ENCODE data around the gene BEGAIN. TPM values are rescaled to one million over a fixed set of nuclear protein-coding genes. Genes with fewer than 3 reads are reported as not detected.

The BEGAIN gene
- total and polyA plus RNA-seq, 2 of the 8 experiments (the other 6 are each of a cell fraction or from before 2014, with no cell fraction given) = 2.9 to 3.0 TPM

DNA sequence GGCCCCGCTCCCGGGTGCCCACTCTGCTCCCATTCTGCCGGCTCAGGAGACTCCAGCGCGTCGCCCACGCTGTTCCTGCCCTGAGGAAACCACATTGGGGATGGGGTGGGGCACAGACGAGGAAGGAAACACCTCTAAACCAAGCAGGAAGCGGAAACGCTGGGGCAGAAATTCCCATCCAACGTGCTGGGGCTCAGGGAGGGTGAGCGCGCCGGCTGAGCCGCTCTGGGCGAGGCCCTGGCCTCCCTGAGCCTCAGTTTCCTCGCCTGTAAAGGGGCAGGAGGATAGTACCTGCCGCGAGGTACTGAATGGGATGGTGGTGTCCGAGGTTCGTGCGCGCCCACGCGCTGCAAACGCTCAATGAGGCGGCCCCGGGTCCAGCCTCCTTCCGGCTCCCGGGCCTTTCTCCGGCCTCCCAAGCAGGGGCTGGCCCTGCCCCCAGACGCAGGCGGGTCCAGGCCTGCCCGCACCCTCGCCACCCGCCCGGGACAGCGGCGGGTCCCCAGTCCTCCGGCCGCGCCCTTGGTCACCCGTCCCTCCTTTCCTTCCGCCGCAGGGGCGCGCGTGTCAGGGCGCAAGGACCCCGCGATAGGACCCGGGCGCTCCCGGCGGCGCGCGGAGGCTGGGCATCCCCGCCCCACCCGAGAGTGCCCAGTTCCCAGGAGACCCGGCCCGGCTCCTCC lies 673 bp downstream of the BEGAIN start:
- peaks cover 12% of the 10 kb centered on the region; the same call in 1 of the 2 replicates for H3K23me2 ChIP-seq (ENCODE audit: low read depth, low read length)
- H3K4me3 ChIP-seq (ENCODE audit: extremely low read depth in 1 of 4, insufficient read depth in 2 of 4, low read depth in 3 of 4, low read length in 4 of 4) = peak overlapping the region; percentile 28 to 70 (median 34)
- 0 out of 2 replicates have a peak overlapping the region, but pooled peaks have one; percentile 83 for H3K18ac ChIP-seq (ENCODE audit: extremely low read depth, low read length)
- H3K9me3 ChIP-seq (ENCODE audit: insufficient read depth in 2 of 2, low read depth in 1 of 2, low read length in 1 of 2) = no peaks in the 10 kb centered on the region
- H3K79me2 ChIP-seq (ENCODE audit: control insufficient read depth in 1 of 2, insufficient read depth in 2 of 2, low read length in 2 of 2) = no peaks in the 10 kb centered on the region
- no peak overlapping the region for H3K27ac ChIP-seq (ENCODE audit: low read depth, low read length)
- no peaks in the 10 kb centered on the region for H3K79me1 ChIP-seq (ENCODE audit: low read depth, low read length)
- H2BK12ac ChIP-seq (ENCODE audit: low read depth, low read length) = peak overlapping the region; percentile 19; the same call in 1 of the 2 replicates
- no peak overlapping the region for H2BK5ac ChIP-seq (ENCODE audit: low read depth, low read length)
- H3K4me2 ChIP-seq (ENCODE audit: insufficient read depth in 1 of 2, low read depth in 2 of 2, low read length in 2 of 2) = peak overlapping the region; percentile 76 to 77
- ChIA-PET POLR2A (ENCODE audit: partially characterized antibody) (no interaction called here), CTCF (ENCODE audit: partially characterized antibody) (interaction anchor here (1.1 kb wide), 1 partner anchor 16 kb away, joined by 3 read pairs; no protein-coding TSS in a partner anchor)
- no peak overlapping the region for H3K23ac ChIP-seq (ENCODE audit: insufficient read length)
- H4K8ac ChIP-seq (ENCODE audit: extremely low read depth, insufficient read depth, low read length) = peak overlapping the region; percentile 86
- no peak overlapping the region for H3K14ac ChIP-seq (ENCODE audit: insufficient read length)
- H3K36me3 ChIP-seq (ENCODE audit: control insufficient read depth in 2 of 4, insufficient read depth in 4 of 4, low read length in 3 of 4) = no peaks in the 10 kb centered on the region
- H3K4me1 ChIP-seq (replicated peaks in 1 of 4; ENCODE audit: control insufficient read depth in 3 of 4, insufficient read depth in 4 of 4, low read length in 3 of 4) = peaks cover 0 to 15% (median 3%) of the 10 kb centered on the region in 4 experiments; a peak in 3 of 7 replicates
- peak in 1 of 2 experiments; percentile 69 for DNase-seq (ENCODE audit: low read depth in 1 of 2, low spot score in 2 of 2)
- H4K20me1 ChIP-seq (replicated peaks in 1 of 2; ENCODE audit: control insufficient read depth in 1 of 2, insufficient read depth in 2 of 2, low read length in 2 of 2) = peaks cover 0 to 1% of the 10 kb centered on the region in 2 experiments
- H2AFZ ChIP-seq (ENCODE audit: low read length) = peak overlapping the region; percentile 70; the same call in 1 of the 2 replicates
- H2AK5ac ChIP-seq (ENCODE audit: low read depth, low read length) = no peak overlapping the region
- FAIRE-seq = no peak
- no peak overlapping the region for H3K9ac ChIP-seq (replicated peaks in 1 of 4; ENCODE audit: extremely low read depth in 1 of 4, low read depth in 3 of 4, low read length in 3 of 4)
- no peak overlapping the region for H2BK20ac ChIP-seq (ENCODE audit: low read length)
- H2BK15ac ChIP-seq (ENCODE audit: low read length) = 0 out of 2 replicates have a peak overlapping the region, but pooled peaks have one; percentile 81
- H4K5ac ChIP-seq (ENCODE audit: insufficient read length, low read depth, low read length) = no peak overlapping the region
- H3K56ac ChIP-seq (replicated peaks; ENCODE audit: insufficient read length, low read depth, low read length) = no peak overlapping the region
- H4K91ac ChIP-seq (replicated peaks; ENCODE audit: insufficient read length, low read length) = peak overlapping the region; percentile 75
- no peak overlapping the region for H3K4ac ChIP-seq (replicated peaks; ENCODE audit: insufficient read length, low read depth, low read length)
- WGBS, 2 experiments (ENCODE audit: extremely low coverage in 1 of 2, insufficient coverage in 1 of 2, insufficient read length in 1 of 2, insufficient replicate concordance in 2 of 2, low coverage in 1 of 2, low lambda C conversion rate in 2 of 2, missing lambda C conversion rate in 1 of 2) = 9% methylated on average over 44 of the region's 62 CpGs; no CpG with 5 or more reads in 1 of the 2 experiments
- H3K27me3 ChIP-seq (replicated peaks in 1 of 4; ENCODE audit: control insufficient read depth in 3 of 4, extremely low read depth in 1 of 4, insufficient read depth in 3 of 4, low read length in 3 of 4) = peaks cover 20 to 37% (median 33%) of the 10 kb centered on the region in 4 experiments
- no peak overlapping the region for H2BK120ac ChIP-seq (replicated peaks; ENCODE audit: low read depth, low read length)
- TF ChIP-seq EZH2 (IDR thresholded peaks at IDR 0.05; ENCODE audit: low read depth, low read length, severe bottlenecking) (peak; percentile 69), ATF2 (IDR thresholded peaks at IDR 0.05; ENCODE audit: low read length) (no peak), HDAC2 (IDR thresholded peaks at IDR 0.05; ENCODE audit: borderline replicate concordance in 1 of 2, low read depth in 2 of 2, low read length in 2 of 2) (peak in 1 of 2 experiments; percentile 42; a peak in 1 of 4 replicates), CHD2 (IDR thresholded peaks at IDR 0.05; ENCODE audit: low read length) (no peak), JUND (IDR thresholded peaks at IDR 0.05; ENCODE audit: low read length) (no peak), NANOG (IDR thresholded peaks at IDR 0.05; ENCODE audit: insufficient read depth, low read depth, low read length, poor library complexity, severe bottlenecking) (no peak), TCF12 (IDR thresholded peaks at IDR 0.05; ENCODE audit: low read depth, low read length) (no peak)
- TF ChIP-seq, protein P1, sequence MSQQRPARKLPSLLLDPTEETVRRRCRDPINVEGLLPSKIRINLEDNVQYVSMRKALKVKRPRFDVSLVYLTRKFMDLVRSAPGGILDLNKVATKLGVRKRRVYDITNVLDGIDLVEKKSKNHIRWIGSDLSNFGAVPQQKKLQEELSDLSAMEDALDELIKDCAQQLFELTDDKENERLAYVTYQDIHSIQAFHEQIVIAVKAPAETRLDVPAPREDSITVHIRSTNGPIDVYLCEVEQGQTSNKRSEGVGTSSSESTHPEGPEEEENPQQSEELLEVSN (IDR thresholded peaks at IDR 0.05) = peak; percentile 65; the same call in 1 of the 2 replicates

Measured in H1 (cell line).